Nephron (organoid): ENCODE measurements around the gene CAMKK1.

Experiments
- H3K27ac Mint-ChIP-seq, 3 experiments: 2 replicates each; pipeline ENCODE4 v1.8.0; 2020; ENCODE audit warnings: mixed read lengths in 3 of 3, mild to moderate bottlenecking in 2 of 3, moderate library complexity in 1 of 3
- H3K27me3 Mint-ChIP-seq: 2 replicates; pipeline ENCODE4 v1.8.0; 2021; ENCODE audit warnings: low read depth, mild to moderate bottlenecking, moderate library complexity, mixed read lengths
- H3K36me3 Mint-ChIP-seq: 2 replicates; pipeline ENCODE4 v1.8.0; 2020; ENCODE audit warnings: low read depth, mixed read lengths
- H3K4me1 Mint-ChIP-seq: 2 replicates; pipeline ENCODE4 v1.8.0; 2020; ENCODE audit warnings: mixed read lengths
- H3K4me3 Mint-ChIP-seq, 3 experiments: 2 replicates each; pipeline ENCODE4 v1.8.0; 2020; ENCODE audit warnings: mild to moderate bottlenecking in 3 of 3, mixed read lengths in 3 of 3, moderate library complexity in 2 of 3
- H3K9me3 Mint-ChIP-seq: 2 replicates; pipeline ENCODE4 v1.8.0; 2020; ENCODE audit warnings: mixed read lengths
- CTCF ChIP-seq, 3 experiments: fragments of 200-600 bp; sonication (generic); IDR thresholded peaks; one replicate each; pipeline ENCODE4 v1.5.0; 2021; ENCODE audit warnings: antibody characterized with exemption in 3 of 3; ENCODE audit not compliant: unreplicated experiment in 3 of 3

Gene CAMKK1

GRCh38 chr17:3921006-3921405, 28.2 kb upstream of the CAMKK1 start:
- peaks cover 24% of the 10 kb centered on the region for H3K4me1 Mint-ChIP-seq
- H3K27ac Mint-ChIP-seq = peak overlapping the region in 1 of 3 experiments; percentile 37
- H3K27me3 Mint-ChIP-seq = peaks cover 5% of the 10 kb centered on the region
- no peak for TF ChIP-seq CTCF (IDR thresholded peaks at IDR 0.05; ENCODE audit: unreplicated experiment in 3 of 3)
- H3K4me3 Mint-ChIP-seq = no peak overlapping the region
- no peaks in the 10 kb centered on the region for H3K9me3 Mint-ChIP-seq
- H3K36me3 Mint-ChIP-seq = no peaks in the 10 kb centered on the region

GRCh38 chr17:3919123-3919624, 26.3 kb upstream of the CAMKK1 start:
- Mint-ChIP-seq H3K9me3 (no peaks in the 10 kb centered on the region), H3K4me1 (peaks cover 7% of the 10 kb centered on the region), H3K27ac (no peak overlapping the region), H3K4me3 (no peak overlapping the region), H3K36me3 (no peaks in the 10 kb centered on the region), H3K27me3 (peaks cover 10% of the 10 kb centered on the region)
- TF ChIP-seq CTCF (IDR thresholded peaks at IDR 0.05; ENCODE audit: unreplicated experiment in 3 of 3) = no peak

- H3K36me3 Mint-ChIP-seq = no peaks in the 10 kb centered on the region
- no peak overlapping the region for H3K4me3 Mint-ChIP-seq
- H3K9me3 Mint-ChIP-seq = no peaks in the 10 kb centered on the region
- H3K4me1 Mint-ChIP-seq = peaks cover 4% of the 10 kb centered on the region
- no peak for TF ChIP-seq CTCF (IDR thresholded peaks at IDR 0.05; ENCODE audit: unreplicated experiment in 3 of 3)
- H3K27me3 Mint-ChIP-seq = peaks cover 14% of the 10 kb centered on the region
- peak overlapping the region in 1 of 3 experiments; percentile 37 for H3K27ac Mint-ChIP-seq
Measured at GRCh38 chr17:3918372-3919122, 25.7 kb upstream of the CAMKK1 start.

- no peak for TF ChIP-seq CTCF (IDR thresholded peaks at IDR 0.05; ENCODE audit: unreplicated experiment in 3 of 3)
- H3K27me3 Mint-ChIP-seq = peaks cover 10% of the 10 kb centered on the region
- H3K4me1 Mint-ChIP-seq = peaks cover 4% of the 10 kb centered on the region
- H3K9me3 Mint-ChIP-seq = no peaks in the 10 kb centered on the region
- H3K36me3 Mint-ChIP-seq = no peaks in the 10 kb centered on the region
- H3K4me3 Mint-ChIP-seq = no peak overlapping the region
- no peak overlapping the region for H3K27ac Mint-ChIP-seq
Measured at GRCh38 chr17:3917391-3917931, 24.6 kb upstream of the CAMKK1 start.

- no peak for TF ChIP-seq CTCF (IDR thresholded peaks at IDR 0.05; ENCODE audit: unreplicated experiment in 3 of 3)
- no peak overlapping the region for H3K4me3 Mint-ChIP-seq
Measured at GRCh38 chr17:3916825-3917224, 24.0 kb upstream of the CAMKK1 start.

More at GRCh38 chr17:3916825-3917224, 24.0 kb upstream of the CAMKK1 start:
- no peaks in the 10 kb centered on the region for H3K36me3 Mint-ChIP-seq
- H3K27me3 Mint-ChIP-seq = peaks cover 10% of the 10 kb centered on the region
- no peaks in the 10 kb centered on the region for H3K9me3 Mint-ChIP-seq
- H3K27ac Mint-ChIP-seq = no peak overlapping the region
- peaks cover 5% of the 10 kb centered on the region for H3K4me1 Mint-ChIP-seq
